Glutamatergic neuron (in vitro differentiated cells): Measurements from ENCODE around the gene PCGF3. TPM values are rescaled to one million over a fixed set of nuclear protein-coding genes. Genes with fewer than 3 reads are reported as not detected.

Experiments
- DNase-seq: peaks from one replicate; pipeline ENCODE4 v3.0.0; 2022
- H3K27ac Mint-ChIP-seq: one replicate; pipeline ENCODE4 v1.8.0; 2020; ENCODE audit warnings: mild to moderate bottlenecking, mixed read lengths, inconsistent platforms; ENCODE audit not compliant: unreplicated experiment
- H3K27me3 Mint-ChIP-seq: one replicate; pipeline ENCODE4 v1.8.0; 2020; ENCODE audit warnings: mild to moderate bottlenecking, moderate library complexity, mixed read lengths, inconsistent platforms; ENCODE audit not compliant: unreplicated experiment
- H3K36me3 Mint-ChIP-seq: one replicate; pipeline ENCODE4 v1.8.0; 2020; ENCODE audit warnings: mild to moderate bottlenecking, mixed read lengths, inconsistent platforms; ENCODE audit not compliant: unreplicated experiment
- H3K4me1 Mint-ChIP-seq: one replicate; pipeline ENCODE4 v1.8.0; 2020; ENCODE audit warnings: mild to moderate bottlenecking, low read depth, mixed read lengths, inconsistent platforms; ENCODE audit not compliant: unreplicated experiment
- H3K4me3 Mint-ChIP-seq: one replicate; pipeline ENCODE4 v1.8.0; 2020; ENCODE audit warnings: mild to moderate bottlenecking, mixed read lengths, inconsistent platforms; ENCODE audit not compliant: unreplicated experiment
- H3K9me3 Mint-ChIP-seq: one replicate; pipeline ENCODE4 v1.8.0; 2020; ENCODE audit warnings: mild to moderate bottlenecking, moderate library complexity, mixed read lengths, inconsistent platforms; ENCODE audit not compliant: unreplicated experiment
- CTCF ChIP-seq: fragments of 200-600 bp; sonication (generic); IDR thresholded peaks from one replicate; pipeline ENCODE4 v1.5.0; 2021; ENCODE audit not compliant: partially characterized antibody, unreplicated experiment
- total RNA-seq: library from RNA; stranded (reverse); fragmentation: NEBNext Ultra II Directional; extraction: Animal tissue kit (Norgen Biotek cat#: 25700); gene quantifications from one replicate; pipeline ENCODE4 v1.2.1, GENCODE V29; 2021; ENCODE audit not compliant: unreplicated experiment

The PCGF3 gene
- total RNA-seq, 1 donor from 2014 or later, result 122 TPM

- Mint-ChIP-seq H3K27me3 (peaks cover 16% of the 10 kb centered on the region), H3K36me3 (no peaks in the 10 kb centered on the region), H3K9me3 (peaks cover 13% of the 10 kb centered on the region), H3K4me1 (peaks cover 37% of the 10 kb centered on the region), H3K27ac (peak overlapping the region; percentile 53), H3K4me3 (peak overlapping the region; percentile 34)
- DNase-seq, result no peak
- no peak for TF ChIP-seq CTCF
Observed at GRCh38 chr4:793093-793861, 87.6 kb downstream of the PCGF3 start.

GRCh38 chr4:793941-794621 lies 88.4 kb downstream of the PCGF3 start:
- Mint-ChIP-seq H3K27me3 (peaks cover 16% of the 10 kb centered on the region), H3K27ac (no peak overlapping the region), H3K9me3 (peaks cover 14% of the 10 kb centered on the region), H3K4me1 (peaks cover 30% of the 10 kb centered on the region), H3K36me3 (no peaks in the 10 kb centered on the region), H3K4me3 (peak overlapping the region; percentile 9)
- TF ChIP-seq CTCF, result no peak
- DNase-seq, result no peak

- Mint-ChIP-seq H3K27ac (no peak overlapping the region), H3K36me3 (no peaks in the 10 kb centered on the region), H3K9me3 (peaks cover 10% of the 10 kb centered on the region), H3K4me3 (peak overlapping the region; percentile 34), H3K4me1 (peaks cover 27% of the 10 kb centered on the region), H3K27me3 (peaks cover 10% of the 10 kb centered on the region)
- no peak for DNase-seq
- TF ChIP-seq CTCF, result no peak
Observed at GRCh38 chr4:794900-795725, 89.5 kb downstream of the PCGF3 start.

- Mint-ChIP-seq H3K4me3 (peak overlapping the region; percentile 42), H3K27ac (no peak overlapping the region), H3K27me3 (peaks cover 8% of the 10 kb centered on the region), H3K4me1 (peaks cover 24% of the 10 kb centered on the region), H3K36me3 (no peaks in the 10 kb centered on the region), H3K9me3 (peaks cover 10% of the 10 kb centered on the region)
- DNase-seq, result no peak
- TF ChIP-seq CTCF, result no peak
Observed at GRCh38 chr4:795726-796119, 90.1 kb downstream of the PCGF3 start.
